CMK (cell line): ENCODE measurements around the gene PMS1.
A peak's percentile ranks its signal among the peaks of the same experiment; 100 is the strongest.
"Not testable (repeated sequence)": the region's sequence is repeated elsewhere in the genome, so short reads cannot be mapped to it uniquely, and the experiment has no call there.

Experiments used
- DNase-seq: peaks from one replicate; pipeline ENCODE4 v3.0.0-alpha.2; 2010; ENCODE audit warnings: low read depth

Gene PMS1

DNA sequence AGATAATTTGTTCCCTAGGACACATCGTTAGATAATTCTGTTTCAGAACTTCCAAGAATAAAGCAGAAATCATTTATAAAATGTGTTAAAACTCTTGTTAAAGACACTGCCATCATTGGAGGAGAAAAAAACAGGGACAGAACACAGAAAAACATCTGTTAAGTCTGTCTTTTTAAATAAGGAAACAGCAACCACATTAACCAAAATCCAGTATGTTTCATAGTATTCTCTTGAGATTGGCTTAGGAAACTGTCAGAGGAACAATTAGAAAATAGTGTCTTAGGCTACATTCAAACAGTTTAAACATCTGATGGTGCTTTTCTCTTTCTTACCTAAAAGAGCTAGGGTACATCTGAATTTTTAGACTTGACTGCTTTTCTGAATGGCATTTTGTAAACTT is 81.6 kb downstream of the PMS1 start:
- peak; percentile 4 for DNase-seq

DNA sequence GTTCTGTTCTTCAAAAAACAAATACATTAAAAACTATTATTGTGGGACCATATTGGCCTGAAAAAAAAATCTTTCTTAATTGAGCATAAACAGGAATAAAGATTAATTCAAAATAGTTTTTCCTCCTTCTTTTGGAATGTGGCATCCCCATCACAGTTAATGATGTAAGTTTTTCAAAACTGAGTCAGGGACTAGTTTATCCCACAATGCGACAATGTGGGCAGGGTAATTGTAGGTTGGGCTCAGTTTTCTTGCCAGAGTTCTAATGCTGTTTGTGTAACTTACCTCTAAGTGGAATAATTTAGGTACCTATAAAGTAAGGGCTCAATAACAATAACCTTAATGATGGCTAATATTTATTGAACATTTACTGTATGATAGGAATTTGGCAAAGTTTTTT is 82.0 kb downstream of the PMS1 start:
- DNase-seq: no peak

DNA sequence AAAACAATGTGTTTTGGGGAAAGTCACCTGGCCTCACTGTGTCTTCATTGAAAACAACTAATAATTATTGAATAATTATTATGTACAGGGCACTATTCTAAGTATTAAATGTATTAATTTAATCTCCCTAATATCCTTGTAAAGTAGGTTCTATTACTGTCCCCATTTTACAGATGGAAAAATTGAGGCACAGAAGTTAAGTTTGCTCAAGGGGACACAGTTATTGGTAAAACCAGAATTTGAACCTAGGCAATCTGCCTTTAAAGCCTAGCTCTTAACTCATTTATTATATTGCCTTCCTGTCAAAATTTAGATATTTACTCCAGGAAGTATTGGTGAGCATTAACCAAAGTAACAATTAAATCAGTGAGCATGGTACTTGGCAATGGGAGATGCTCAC is 84.6 kb downstream of the PMS1 start:
- no peak for DNase-seq

GRCh38 chr2:189870381-189871085 is 86.3 kb downstream of the PMS1 start:
- DNase-seq: no peak

- no peak for DNase-seq
Measured at GRCh38 chr2:189873696-189874095, 89.4 kb downstream of the PMS1 start.

DNA sequence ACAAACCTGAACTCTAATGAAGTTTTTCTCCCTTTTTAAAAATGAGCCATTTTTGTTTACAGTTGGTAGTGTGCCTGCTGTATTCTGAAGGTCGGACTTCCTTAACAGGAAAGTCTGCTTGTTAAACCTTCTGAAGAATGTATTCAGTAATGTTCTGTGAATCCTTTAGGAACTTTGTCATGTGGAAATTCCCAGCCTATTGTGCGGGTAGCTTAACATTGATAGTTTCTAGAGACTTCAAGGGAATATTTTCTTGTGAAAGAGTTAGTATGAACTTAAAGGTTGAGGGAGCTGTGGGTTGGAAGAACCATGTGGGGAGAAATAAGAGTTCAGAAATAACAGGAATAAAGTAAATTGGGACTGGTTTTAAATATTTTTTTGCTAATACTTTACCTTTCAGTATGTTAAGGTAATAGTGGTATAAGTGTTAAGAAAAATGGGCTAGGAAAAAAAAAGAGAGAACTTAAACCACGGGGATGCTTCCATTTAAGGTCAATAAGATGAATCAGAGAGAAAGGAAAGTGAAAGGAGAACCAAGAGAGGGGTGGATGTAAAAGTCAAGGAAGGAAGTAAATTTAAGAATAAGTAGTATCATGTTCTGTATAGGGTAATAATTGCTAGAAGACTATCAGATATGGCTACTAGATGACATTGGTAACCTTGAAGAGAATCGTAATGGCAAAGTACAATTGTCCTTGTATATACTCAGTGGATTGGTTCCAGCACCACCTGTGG is 90.5 kb downstream of the PMS1 start:
- DNase-seq: no peak

- no peak for DNase-seq
Measured at GRCh38 chr2:189876271-189876670, 92.0 kb downstream of the PMS1 start.

DNA sequence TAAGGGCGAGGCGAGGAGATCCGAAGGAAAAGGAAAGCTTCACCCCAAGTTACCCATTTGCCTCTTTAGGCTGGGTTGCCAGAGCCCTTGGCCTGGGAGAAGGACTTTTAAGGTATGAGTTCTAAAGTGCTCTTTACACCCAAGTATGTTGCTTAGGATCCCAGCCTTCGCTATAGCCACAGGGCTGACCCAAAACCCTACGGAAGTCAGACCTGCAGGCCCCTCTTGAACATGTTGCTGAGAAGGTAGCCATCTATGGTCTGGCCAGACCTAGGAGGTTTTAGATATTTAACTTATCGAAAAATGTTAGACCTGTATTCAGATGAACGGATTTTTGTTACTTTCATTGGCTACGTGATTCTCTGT is 95.4 kb downstream of the PMS1 start:
- DNase-seq: no peak

DNA sequence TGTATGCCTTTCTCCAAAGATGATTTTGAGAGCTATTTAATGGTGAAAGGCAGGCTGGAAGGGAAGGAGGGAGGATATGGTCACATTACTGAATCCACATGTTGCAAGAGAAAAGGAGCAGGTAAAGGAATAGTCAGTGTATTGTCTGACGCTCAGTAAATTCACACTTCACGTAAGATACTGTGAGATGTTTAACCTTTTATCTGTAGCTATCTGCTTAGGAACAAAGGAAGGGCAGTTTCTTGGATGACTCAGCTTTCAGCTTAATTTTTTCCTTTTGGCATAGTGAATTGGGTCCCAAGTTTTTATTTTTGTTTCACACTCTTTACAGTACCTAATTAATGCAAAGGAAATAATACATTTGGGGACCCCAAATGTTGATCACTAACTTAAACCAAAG is 96.2 kb downstream of the PMS1 start:
- DNase-seq: no peak

GRCh38 chr2:189880832-189881492 is 96.7 kb downstream of the PMS1 start:
- no peak for DNase-seq

GRCh38 chr2:189885368-189885767 is 101.1 kb downstream of the PMS1 start:
- no peak for DNase-seq

GRCh38 chr2:189892546-189893294 is 108.5 kb downstream of the PMS1 start:
- DNase-seq: not testable (repeated sequence)

DNA sequence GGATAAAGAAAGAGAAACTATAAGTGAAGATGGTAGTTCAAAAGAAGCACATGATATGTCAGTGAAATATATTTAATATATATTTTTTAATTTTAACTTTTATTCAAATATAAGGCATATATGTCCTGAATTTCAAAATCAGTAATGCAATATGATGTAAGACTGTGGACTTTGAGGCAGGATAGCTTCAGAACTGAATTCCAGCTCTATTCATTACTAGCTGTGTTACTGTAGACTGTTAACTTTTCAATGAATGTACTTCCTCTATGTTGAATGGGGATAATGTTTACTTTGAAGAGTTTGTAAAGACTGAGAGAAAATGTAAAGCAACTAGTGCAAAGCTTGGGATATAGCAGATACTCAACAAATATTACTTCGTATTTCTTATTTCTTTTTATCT is 112.6 kb downstream of the PMS1 start:
- DNase-seq: no peak

DNA sequence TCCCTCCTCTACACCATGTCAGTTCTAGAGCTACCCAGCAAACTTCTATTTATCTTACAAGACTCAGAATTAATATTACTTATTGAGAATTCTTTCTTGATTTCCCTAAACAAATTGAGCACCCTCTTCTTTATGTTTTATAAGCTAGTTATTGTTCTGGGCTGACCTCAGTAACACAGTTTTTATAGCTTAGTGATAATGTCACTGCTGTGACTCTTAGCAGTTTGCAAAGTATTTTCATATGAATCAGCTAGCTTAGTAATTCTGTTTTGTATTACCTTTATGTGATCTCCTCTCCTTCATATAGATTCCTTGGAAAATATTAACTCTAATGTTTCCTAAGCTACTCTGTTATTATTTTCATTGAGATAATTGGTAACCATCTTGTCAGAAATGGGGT is 114.9 kb downstream of the PMS1 start:
- DNase-seq: no peak

DNA sequence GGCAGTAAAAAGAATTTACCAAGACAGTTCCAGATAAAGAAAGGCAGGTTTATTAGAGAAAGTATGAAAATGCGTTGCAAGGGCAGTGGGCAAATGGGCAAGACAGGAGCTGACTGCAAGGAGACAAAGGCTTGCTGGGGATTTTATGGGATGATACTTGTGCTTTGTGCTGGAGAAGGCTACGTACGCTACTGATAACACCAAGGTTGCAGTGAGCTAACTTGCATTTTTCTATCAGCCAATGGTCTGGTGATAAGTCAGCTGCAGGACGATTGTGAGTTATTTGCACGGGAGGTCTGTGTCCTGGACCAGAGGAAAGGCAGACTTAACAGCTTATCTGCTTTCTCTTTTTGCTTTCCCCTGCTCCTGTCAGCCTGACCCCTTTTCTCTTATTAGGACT is 116.5 kb downstream of the PMS1 start:
- no peak for DNase-seq

DNA sequence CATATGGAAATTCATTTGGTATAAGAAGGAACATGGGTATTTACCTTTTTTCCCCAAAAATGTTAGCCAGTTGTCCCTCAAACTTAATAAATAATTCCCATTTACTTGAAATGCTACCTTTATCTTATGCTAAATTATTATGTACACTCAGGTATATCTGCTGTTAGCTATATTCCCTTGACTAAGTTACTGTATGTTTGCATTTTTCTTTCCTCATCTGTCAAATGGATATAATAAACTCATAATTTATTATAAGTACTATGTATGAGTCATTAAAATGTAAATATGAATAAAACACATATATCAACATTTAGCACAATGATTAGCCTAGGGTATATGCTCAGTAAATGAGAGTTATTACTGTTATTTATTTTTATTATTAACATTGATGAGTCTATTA is 117.4 kb downstream of the PMS1 start:
- DNase-seq: no peak

DNA sequence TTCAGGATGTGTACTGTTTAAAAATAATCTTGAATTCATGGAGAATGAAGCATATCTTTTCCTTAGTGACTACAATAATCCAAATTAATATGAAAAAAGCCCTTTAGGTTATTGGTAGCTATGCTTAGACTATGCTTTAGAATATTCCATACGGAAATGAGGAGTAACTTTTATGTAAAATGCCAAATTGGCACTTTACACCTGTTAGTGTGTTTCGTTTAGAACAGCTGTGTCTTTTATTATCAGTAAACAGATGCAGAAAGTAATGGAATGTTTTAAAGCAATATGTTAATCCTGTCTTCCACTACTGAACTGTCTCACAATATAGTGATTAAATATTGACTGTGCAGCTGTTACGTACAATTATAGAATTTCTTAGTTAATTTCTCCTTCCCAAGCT is 129.6 kb downstream of the PMS1 start:
- DNase-seq: no peak

GRCh38 chr2:189916651-189917050 is 132.4 kb downstream of the PMS1 start:
- no peak for DNase-seq
